GM23338 (cell line): ENCODE data around the gene PTCHD1. TPM values are rescaled to one million over a fixed set of nuclear protein-coding genes. Genes with fewer than 3 reads are reported as not detected.
A peak's percentile ranks its signal among the peaks of the same experiment; 100 is the strongest.

Experiments
- ATAC-seq: fragments of 200-7000 bp; cut with Tn5 transposase; 3 replicates; pipeline ENCODE4 v1.9.1; 2020
- DNase-seq: peaks from one replicate; pipeline ENCODE4 v3.0.0-alpha.2; 2015; ENCODE audit warnings: low spot score
- H2AFZ ChIP-seq: fragments of 200-600 bp; sonication (generic); 2 replicates; pipeline ENCODE4 v1.8.0; 2016; ENCODE audit warnings: antibody characterized with exemption, mild to moderate bottlenecking, moderate library complexity
- H3F3A ChIP-seq: fragments of 200-600 bp; sonication (generic); replicated peaks from 2 replicates; pipeline ENCODE4 v1.8.0; 2017; ENCODE audit warnings: antibody characterized with exemption, mixed run types, low read depth
- H3K27ac ChIP-seq: fragments of 200-600 bp; sonication (generic); 2 replicates; pipeline ENCODE4 v1.6.1; 2016; ENCODE audit warnings: low read depth
- H3K27me3 ChIP-seq: fragments of 200-600 bp; sonication (generic); 2 replicates; pipeline ENCODE4 v1.8.0; 2016; ENCODE audit warnings: mild to moderate bottlenecking, mixed run types, moderate library complexity; ENCODE audit not compliant: insufficient read depth
- H3K36me3 ChIP-seq: fragments of 200-600 bp; sonication (generic); 2 replicates; pipeline ENCODE4 v1.8.0; 2016; ENCODE audit warnings: mild to moderate bottlenecking; ENCODE audit not compliant: insufficient read depth
- H3K4me1 ChIP-seq: fragments of 200-600 bp; sonication (generic); 2 replicates; pipeline ENCODE4 v1.8.0; 2016; ENCODE audit warnings: mild to moderate bottlenecking, moderate library complexity; ENCODE audit not compliant: insufficient read depth
- H3K4me2 ChIP-seq: fragments of 200-600 bp; sonication (generic); 2 replicates; pipeline ENCODE4 v1.7.1; 2017; ENCODE audit warnings: mixed run types
- H3K4me3 ChIP-seq: fragments of 200-600 bp; sonication (generic); 2 replicates; pipeline ENCODE4 v1.6.1; 2016; ENCODE audit warnings: mixed run types
- H3K79me2 ChIP-seq: fragments of 200-600 bp; sonication (generic); replicated peaks from 2 replicates; pipeline ENCODE4 v1.8.0; 2017; ENCODE audit warnings: mild to moderate bottlenecking; ENCODE audit not compliant: insufficient read depth
- H3K9me2 ChIP-seq: fragments of 200-600 bp; sonication (generic); 2 replicates; pipeline ENCODE4 v1.8.0; 2017; ENCODE audit not compliant: insufficient read depth
- H4K20me1 ChIP-seq: fragments of 200-600 bp; sonication (generic); replicated peaks from 2 replicates; pipeline ENCODE4 v1.8.0; 2017; ENCODE audit warnings: mild to moderate bottlenecking; ENCODE audit not compliant: insufficient read depth
- H3K27ac Mint-ChIP-seq: 2 replicates; pipeline ENCODE4 v1.8.0; 2020; ENCODE audit warnings: inconsistent platforms, mild to moderate bottlenecking, moderate library complexity, mixed read lengths
- H3K27me3 Mint-ChIP-seq: 3 replicates; pipeline ENCODE4 v1.8.0; 2022; ENCODE audit warnings: low read depth, mild to moderate bottlenecking, moderate library complexity, mixed read lengths, inconsistent platforms; ENCODE audit not compliant: insufficient read depth, poor library complexity
- H3K36me3 Mint-ChIP-seq: 3 replicates; pipeline ENCODE4 v1.8.0; 2021; ENCODE audit warnings: low read depth, mild to moderate bottlenecking, inconsistent platforms, moderate library complexity, mixed read lengths
- H3K4me1 Mint-ChIP-seq: 3 replicates; pipeline ENCODE4 v1.8.0; 2020; ENCODE audit warnings: mild to moderate bottlenecking, inconsistent platforms, mixed read lengths
- H3K4me3 Mint-ChIP-seq: 3 replicates; pipeline ENCODE4 v1.8.0; 2021; ENCODE audit warnings: moderate library complexity, mild to moderate bottlenecking, inconsistent platforms, mixed read lengths
- H3K9me3 Mint-ChIP-seq: 3 replicates; pipeline ENCODE4 v1.8.0; 2020; ENCODE audit warnings: moderate library complexity, mild to moderate bottlenecking, inconsistent platforms, mixed read lengths
- EZH2phosphoT487 ChIP-seq: fragments of 200-600 bp; sonication (generic); IDR thresholded peaks from one replicate; pipeline ENCODE4 v1.8.1; 2018; ENCODE audit warnings: antibody characterized with exemption; ENCODE audit not compliant: unreplicated experiment
- NANOG ChIP-seq: IDR thresholded peaks from 2 replicates; pipeline ENCODE4 v1.6.1; 2016; ENCODE audit warnings: antibody characterized with exemption, borderline replicate concordance
- STAT1 ChIP-seq: IDR thresholded peaks from one replicate; pipeline ENCODE4 v1.6.1; 2016; ENCODE audit warnings: antibody characterized with exemption; ENCODE audit not compliant: unreplicated experiment
- ZNF114 ChIP-seq: fragments of 250-450 bp; sonication (Bioruptor Pico); IDR thresholded peaks from 2 replicates; pipeline ENCODE4 v1.5.0; 2020; ENCODE audit warnings: mild to moderate bottlenecking, moderate library complexity
- ZNF331 ChIP-seq: fragments of 250-450 bp; sonication (Bioruptor Pico); IDR thresholded peaks from 2 replicates; pipeline ENCODE4 v1.5.0; 2020; ENCODE audit warnings: low read depth, mild to moderate bottlenecking, moderate library complexity
- long read RNA-seq: library from polyadenylated mRNA; unstranded; transcript quantifications from one replicate; pipeline ENCODE4 v2.0.0, GENCODE V29; 2020; ENCODE audit not compliant: unreplicated experiment
- polyA plus RNA-seq: library from polyadenylated mRNA; unstranded; fragments of >200 nt; fragmentation: Nextera tagmentation; extraction: Ambion mirVana; gene quantifications from 2 replicates; pipeline ENCODE4 v1.2.1, GENCODE V29; 2016
- total RNA-seq: library from RNA; depleted of rRNA; stranded (reverse); fragments of >200 nt; shearing (Covaris generic); gene quantifications from 2 replicates; pipeline ENCODE4 v1.2.3, GENCODE V29; 2014; rRNA removed
- TF ChIP-seq, protein P1 (sequence below), 2 experiments: fragments of 200-600 bp in 1 of 2; sonication (generic) in 1 of 2; conservative IDR thresholded peaks; 2 replicates each; pipeline versions ENCODE4 v1.5.1 to v1.6.1; 2016 to 2017; ENCODE audit warnings: antibody characterized with exemption in 2 of 2, low read depth in 2 of 2, mild to moderate bottlenecking in 2 of 2, moderate library complexity in 1 of 2
- TF ChIP-seq, protein P2 (sequence below): fragments of 250-450 bp; sonication (Bioruptor Pico); IDR thresholded peaks from 2 replicates; pipeline ENCODE4 v1.5.0; 2020; ENCODE audit warnings: mild to moderate bottlenecking, moderate library complexity

PTCHD1 gene
- 1.5 and 1.9 TPM in 2 replicates for total RNA-seq
- 0.63 and 1.9 TPM in 2 replicates for polyA plus RNA-seq
- long read RNA-seq, partial matches to known transcripts: 0 of 1 reads
- long read RNA-seq, other reads (novel, unspliced or antisense): 1 of 1 reads

- no peak within 1 kb of the TSS for H3K27ac Mint-ChIP-seq
- H3K36me3 ChIP-seq: no peaks in the 10 kb centered on the region
- H3K4me3 ChIP-seq: peak within 1 kb of the TSS; percentile 70
- ATAC-seq (peak; percentile 32), DNase-seq (peak; percentile 29)
- peaks cover 9% of the 10 kb centered on the region; the same call in 1 of the 2 replicates for H3K4me1 ChIP-seq
- peak within 1 kb of the TSS; percentile 88 for H3K4me2 ChIP-seq
- H3K27me3 Mint-ChIP-seq: peaks cover 22% of the 10 kb centered on the region
- H3F3A ChIP-seq: no peaks in the 10 kb centered on the region
- peaks cover 49% of the 10 kb centered on the region for H3K27me3 ChIP-seq
- H3K27ac ChIP-seq: no peak within 1 kb of the TSS
- H3K4me3 Mint-ChIP-seq: peak within 1 kb of the TSS; percentile 84
- H3K9me3 Mint-ChIP-seq: no peaks in the 10 kb centered on the region
- H2AFZ ChIP-seq: 0 out of 2 replicates have a peak within 1 kb of the TSS, but pooled peaks have one; percentile 38
- H3K4me1 Mint-ChIP-seq: peaks cover 24% of the 10 kb centered on the region
- no peaks in the 10 kb centered on the region for H3K9me2 ChIP-seq
- no peaks in the 10 kb centered on the region; the same call in 1 of the 2 replicates for H4K20me1 ChIP-seq
- H3K79me2 ChIP-seq: no peaks in the 10 kb centered on the region
- no peaks in the 10 kb centered on the region; the same call in 1 of the 3 replicates for H3K36me3 Mint-ChIP-seq
- TF ChIP-seq, protein P1, sequence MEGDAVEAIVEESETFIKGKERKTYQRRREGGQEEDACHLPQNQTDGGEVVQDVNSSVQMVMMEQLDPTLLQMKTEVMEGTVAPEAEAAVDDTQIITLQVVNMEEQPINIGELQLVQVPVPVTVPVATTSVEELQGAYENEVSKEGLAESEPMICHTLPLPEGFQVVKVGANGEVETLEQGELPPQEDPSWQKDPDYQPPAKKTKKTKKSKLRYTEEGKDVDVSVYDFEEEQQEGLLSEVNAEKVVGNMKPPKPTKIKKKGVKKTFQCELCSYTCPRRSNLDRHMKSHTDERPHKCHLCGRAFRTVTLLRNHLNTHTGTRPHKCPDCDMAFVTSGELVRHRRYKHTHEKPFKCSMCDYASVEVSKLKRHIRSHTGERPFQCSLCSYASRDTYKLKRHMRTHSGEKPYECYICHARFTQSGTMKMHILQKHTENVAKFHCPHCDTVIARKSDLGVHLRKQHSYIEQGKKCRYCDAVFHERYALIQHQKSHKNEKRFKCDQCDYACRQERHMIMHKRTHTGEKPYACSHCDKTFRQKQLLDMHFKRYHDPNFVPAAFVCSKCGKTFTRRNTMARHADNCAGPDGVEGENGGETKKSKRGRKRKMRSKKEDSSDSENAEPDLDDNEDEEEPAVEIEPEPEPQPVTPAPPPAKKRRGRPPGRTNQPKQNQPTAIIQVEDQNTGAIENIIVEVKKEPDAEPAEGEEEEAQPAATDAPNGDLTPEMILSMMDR (conservative IDR thresholded peaks at IDR 0.05; ENCODE audit: low read depth in 2 of 2): peak in 1 of 2 experiments; percentile 7; a peak in 1 of 4 replicates
- TF ChIP-seq, protein P2, sequence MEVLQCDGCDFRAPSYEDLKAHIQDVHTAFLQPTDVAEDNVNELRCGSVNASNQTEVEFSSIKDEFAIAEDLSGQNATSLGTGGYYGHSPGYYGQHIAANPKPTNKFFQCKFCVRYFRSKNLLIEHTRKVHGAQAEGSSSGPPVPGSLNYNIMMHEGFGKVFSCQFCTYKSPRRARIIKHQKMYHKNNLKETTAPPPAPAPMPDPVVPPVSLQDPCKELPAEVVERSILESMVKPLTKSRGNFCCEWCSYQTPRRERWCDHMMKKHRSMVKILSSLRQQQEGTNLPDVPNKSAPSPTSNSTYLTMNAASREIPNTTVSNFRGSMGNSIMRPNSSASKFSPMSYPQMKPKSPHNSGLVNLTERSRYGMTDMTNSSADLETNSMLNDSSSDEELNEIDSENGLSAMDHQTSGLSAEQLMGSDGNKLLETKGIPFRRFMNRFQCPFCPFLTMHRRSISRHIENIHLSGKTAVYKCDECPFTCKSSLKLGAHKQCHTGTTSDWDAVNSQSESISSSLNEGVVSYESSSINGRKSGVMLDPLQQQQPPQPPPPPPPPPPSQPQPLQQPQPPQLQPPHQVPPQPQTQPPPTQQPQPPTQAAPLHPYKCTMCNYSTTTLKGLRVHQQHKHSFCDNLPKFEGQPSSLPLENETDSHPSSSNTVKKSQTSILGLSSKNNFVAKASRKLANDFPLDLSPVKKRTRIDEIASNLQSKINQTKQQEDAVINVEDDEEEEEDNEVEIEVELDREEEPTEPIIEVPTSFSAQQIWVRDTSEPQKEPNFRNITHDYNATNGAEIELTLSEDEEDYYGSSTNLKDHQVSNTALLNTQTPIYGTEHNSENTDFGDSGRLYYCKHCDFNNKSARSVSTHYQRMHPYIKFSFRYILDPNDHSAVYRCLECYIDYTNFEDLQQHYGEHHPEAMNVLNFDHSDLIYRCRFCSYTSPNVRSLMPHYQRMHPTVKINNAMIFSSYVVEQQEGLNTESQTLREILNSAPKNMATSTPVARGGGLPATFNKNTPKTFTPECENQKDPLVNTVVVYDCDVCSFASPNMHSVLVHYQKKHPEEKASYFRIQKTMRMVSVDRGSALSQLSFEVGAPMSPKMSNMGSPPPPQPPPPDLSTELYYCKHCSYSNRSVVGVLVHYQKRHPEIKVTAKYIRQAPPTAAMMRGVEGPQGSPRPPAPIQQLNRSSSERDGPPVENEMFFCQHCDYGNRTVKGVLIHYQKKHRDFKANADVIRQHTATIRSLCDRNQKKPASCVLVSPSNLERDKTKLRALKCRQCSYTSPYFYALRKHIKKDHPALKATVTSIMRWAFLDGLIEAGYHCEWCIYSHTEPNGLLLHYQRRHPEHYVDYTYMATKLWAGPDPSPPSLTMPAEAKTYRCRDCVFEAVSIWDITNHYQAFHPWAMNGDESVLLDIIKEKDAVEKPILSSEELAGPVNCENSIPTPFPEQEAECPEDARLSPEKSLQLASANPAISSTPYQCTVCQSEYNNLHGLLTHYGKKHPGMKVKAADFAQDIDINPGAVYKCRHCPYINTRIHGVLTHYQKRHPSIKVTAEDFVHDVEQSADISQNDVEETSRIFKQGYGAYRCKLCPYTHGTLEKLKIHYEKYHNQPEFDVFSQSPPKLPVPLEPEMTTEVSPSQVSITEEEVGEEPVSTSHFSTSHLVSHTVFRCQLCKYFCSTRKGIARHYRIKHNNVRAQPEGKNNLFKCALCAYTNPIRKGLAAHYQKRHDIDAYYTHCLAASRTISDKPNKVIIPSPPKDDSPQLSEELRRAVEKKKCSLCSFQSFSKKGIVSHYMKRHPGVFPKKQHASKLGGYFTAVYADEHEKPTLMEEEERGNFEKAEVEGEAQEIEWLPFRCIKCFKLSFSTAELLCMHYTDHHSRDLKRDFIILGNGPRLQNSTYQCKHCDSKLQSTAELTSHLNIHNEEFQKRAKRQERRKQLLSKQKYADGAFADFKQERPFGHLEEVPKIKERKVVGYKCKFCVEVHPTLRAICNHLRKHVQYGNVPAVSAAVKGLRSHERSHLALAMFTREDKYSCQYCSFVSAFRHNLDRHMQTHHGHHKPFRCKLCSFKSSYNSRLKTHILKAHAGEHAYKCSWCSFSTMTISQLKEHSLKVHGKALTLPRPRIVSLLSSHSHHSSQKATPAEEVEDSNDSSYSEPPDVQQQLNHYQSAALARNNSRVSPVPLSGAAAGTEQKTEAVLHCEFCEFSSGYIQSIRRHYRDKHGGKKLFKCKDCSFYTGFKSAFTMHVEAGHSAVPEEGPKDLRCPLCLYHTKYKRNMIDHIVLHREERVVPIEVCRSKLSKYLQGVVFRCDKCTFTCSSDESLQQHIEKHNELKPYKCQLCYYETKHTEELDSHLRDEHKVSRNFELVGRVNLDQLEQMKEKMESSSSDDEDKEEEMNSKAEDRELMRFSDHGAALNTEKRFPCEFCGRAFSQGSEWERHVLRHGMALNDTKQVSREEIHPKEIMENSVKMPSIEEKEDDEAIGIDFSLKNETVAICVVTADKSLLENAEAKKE (CRISPR knock-in tag): no peak
- no peak for TF ChIP-seq NANOG
- no peak for TF ChIP-seq ZNF331 (CRISPR knock-in tag)
- TF ChIP-seq STAT1: no peak
- TF ChIP-seq ZNF114 (CRISPR knock-in tag): no peak
- TF ChIP-seq EZH2phosphoT487: no peak
Observed at GRCh38 chrX:23334848-23335599, at the start of gene PTCHD1. TSS of gene PTCHD1 (plus strand) at chrX:23334849. CDS start at chrX:23334876, 27 bp downstream.
